Astrocyte (in vitro differentiated cells and primary cell): Measurements from ENCODE around the gene CDX1.

Experiments used
- EZH2 ChIP-seq: IDR thresholded peaks from 2 replicates; pipeline ENCODE4 v1.6.1; 2012; ENCODE audit warnings: mild to moderate bottlenecking, low read length, inconsistent platforms; ENCODE audit not compliant: insufficient read depth
- TF ChIP-seq, protein P1 (sequence below): IDR thresholded peaks from 2 replicates; pipeline ENCODE4 v1.5.1; 2011; ENCODE audit warnings: low read depth, mild to moderate bottlenecking, inconsistent platforms, low read length, moderate library complexity; ENCODE audit not compliant: insufficient read depth

DNA sequence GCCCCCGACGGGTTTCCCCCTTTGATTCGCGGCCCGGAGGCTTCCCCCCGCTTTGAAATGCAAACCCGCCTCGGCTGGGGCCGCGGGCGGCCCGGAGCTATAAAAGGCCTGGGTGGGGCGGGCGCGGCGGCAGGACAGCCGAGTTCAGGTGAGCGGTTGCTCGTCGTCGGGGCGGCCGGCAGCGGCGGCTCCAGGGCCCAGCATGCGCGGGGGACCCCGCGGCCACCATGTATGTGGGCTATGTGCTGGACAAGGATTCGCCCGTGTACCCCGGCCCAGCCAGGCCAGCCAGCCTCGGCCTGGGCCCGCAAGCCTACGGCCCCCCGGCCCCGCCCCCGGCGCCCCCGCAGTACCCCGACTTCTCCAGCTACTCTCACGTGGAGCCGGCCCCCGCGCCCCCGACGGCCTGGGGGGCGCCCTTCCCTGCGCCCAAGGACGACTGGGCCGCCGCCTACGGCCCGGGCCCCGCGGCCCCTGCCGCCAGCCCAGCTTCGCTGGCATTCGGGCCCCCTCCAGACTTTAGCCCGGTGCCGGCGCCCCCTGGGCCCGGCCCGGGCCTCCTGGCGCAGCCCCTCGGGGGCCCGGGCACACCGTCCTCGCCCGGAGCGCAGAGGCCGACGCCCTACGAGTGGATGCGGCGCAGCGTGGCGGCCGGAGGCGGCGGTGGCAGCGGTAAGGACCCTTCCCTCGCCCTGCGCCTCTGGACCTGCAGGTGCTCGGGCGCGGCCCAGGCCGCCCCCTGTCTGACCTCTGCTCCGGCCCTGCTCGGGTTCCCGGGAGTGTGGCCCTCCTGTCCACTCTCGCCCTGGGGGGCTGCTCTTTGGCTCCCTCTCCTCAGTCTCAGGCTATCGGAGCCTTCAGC, at the start of gene CDX1:
- TF ChIP-seq, protein P1, sequence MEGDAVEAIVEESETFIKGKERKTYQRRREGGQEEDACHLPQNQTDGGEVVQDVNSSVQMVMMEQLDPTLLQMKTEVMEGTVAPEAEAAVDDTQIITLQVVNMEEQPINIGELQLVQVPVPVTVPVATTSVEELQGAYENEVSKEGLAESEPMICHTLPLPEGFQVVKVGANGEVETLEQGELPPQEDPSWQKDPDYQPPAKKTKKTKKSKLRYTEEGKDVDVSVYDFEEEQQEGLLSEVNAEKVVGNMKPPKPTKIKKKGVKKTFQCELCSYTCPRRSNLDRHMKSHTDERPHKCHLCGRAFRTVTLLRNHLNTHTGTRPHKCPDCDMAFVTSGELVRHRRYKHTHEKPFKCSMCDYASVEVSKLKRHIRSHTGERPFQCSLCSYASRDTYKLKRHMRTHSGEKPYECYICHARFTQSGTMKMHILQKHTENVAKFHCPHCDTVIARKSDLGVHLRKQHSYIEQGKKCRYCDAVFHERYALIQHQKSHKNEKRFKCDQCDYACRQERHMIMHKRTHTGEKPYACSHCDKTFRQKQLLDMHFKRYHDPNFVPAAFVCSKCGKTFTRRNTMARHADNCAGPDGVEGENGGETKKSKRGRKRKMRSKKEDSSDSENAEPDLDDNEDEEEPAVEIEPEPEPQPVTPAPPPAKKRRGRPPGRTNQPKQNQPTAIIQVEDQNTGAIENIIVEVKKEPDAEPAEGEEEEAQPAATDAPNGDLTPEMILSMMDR = no peak
- TF ChIP-seq EZH2 = peak; percentile 45
